A172 (cell line): ENCODE results near the gene CNTN5. TPM values are rescaled to one million over a fixed set of nuclear protein-coding genes. Genes with fewer than 3 reads are reported as not detected.
"Not testable (repeated sequence)": the region's sequence is repeated elsewhere in the genome, so short reads cannot be mapped to it uniquely, and the experiment has no call there.

Experiments used
- DNase-seq: peaks from one replicate; pipeline ENCODE4 v3.0.0-alpha.2; 2015; ENCODE audit warnings: low spot score
- total RNA-seq: library from RNA; depleted of rRNA; stranded (reverse); fragments of >200 nt; shearing (Covaris generic); gene quantifications from 2 replicates; pipeline ENCODE4 v1.2.3, GENCODE V29; 2014; rRNA removed

The CNTN5 gene
- 0.12 and 0.26 TPM in 2 replicates for total RNA-seq

- no peak for DNase-seq
Observed at GRCh38 chr11:99020352-99021225, at the start of gene CNTN5. TSS of gene CNTN5 (plus strand) at chr11:99020949.

DNA sequence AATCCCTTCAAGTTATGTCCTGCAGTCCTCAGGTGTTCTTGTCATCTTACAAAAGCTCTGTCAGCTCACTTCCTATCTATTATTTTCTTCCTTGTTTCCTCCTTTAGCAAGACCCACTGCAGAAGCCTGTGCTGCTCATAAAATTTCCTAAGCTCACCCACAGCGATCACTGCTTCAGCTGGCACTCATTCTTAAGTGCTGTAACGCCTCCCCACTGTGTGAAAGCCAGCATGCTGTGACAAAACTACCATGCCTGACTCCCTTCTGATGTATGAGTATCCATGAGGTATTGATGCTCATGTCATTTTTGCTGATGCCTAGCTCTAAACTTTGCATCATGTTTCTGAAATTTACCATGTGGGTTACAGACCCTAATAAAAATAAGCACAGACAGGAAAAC, 41.5 kb upstream of the CNTN5 start:
- no peak for DNase-seq

DNA sequence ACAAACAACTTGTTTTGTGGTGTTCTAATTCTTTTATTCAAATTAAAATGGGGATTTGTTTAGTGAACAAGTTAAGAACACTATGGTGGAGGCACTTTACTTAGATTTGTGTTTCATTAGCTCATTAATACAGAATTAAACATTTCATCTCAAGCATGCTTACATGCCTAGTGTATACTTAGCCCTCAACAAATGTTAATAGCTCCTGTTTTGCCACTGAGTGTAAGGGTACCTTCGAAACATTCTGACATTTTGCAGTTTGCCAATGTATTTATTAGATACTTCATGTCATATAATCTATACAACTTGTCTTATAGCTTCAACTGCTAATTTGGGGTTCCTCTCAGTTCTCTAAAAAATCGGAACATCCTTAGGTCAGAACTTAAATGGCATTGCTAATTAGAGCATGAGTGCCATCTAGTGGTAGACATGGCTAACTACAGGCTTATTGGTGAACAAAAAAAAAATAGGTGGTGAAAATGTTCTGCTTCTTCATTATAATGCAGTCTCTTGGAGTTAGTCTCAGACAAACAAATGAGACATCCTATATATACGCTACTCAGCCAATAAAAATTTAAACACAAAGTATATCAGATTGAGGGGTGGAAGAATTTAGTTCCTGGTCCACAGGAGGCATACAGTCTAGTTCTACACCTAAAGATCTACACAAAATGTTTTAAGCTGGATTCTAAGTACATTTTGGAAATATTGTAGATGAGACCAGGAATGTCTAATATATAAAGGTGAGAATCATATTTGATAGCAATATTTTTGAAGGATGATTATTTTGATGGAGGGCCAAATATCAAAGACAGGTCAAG, 4.9 kb upstream of the CNTN5 start:
- DNase-seq = peak; percentile 10

DNA sequence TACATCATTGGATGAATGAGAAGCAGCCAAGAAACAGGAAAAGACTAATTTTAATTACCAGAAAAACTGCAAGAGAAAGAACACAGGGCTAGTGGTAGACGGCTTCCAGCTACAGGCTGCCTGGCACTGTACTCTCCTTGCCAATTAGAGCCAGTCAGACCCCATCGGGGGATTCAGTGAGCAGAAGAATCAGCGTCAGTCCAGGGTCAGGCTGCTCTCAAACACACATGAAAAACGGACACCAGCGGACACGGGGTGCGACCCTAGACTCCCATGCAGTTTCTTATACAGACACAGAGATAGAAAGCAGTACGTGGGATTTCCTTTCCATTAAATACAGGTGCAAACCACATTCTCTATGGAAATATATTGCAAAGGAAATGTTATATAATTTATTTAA, 1.1 kb upstream of the CNTN5 start:
- no peak for DNase-seq

DNA sequence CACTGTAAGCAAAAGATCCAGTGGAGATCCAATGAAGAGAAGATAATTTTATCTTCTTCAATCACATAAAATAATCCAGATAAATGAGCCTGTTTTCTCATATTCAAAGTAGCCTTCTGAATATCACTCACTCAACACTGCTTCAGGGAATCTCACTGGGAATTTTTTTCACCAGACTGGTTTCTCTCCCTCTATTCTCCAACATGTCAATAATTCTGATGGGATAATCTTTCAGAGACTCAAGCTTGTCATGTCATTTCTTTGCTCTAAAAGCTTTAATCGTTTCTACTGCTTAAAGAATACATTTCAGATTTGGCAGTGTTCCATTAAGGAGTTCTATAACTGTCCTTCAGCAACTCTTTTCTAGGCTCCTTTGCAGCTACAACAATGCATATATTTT, 16.3 kb downstream of the CNTN5 start:
- DNase-seq = no peak

- no peak for DNase-seq
Observed at GRCh38 chr11:99063331-99063730, 42.6 kb downstream of the CNTN5 start.

- DNase-seq = no peak
Observed at GRCh38 chr11:99065121-99065520, 44.4 kb downstream of the CNTN5 start.

DNA sequence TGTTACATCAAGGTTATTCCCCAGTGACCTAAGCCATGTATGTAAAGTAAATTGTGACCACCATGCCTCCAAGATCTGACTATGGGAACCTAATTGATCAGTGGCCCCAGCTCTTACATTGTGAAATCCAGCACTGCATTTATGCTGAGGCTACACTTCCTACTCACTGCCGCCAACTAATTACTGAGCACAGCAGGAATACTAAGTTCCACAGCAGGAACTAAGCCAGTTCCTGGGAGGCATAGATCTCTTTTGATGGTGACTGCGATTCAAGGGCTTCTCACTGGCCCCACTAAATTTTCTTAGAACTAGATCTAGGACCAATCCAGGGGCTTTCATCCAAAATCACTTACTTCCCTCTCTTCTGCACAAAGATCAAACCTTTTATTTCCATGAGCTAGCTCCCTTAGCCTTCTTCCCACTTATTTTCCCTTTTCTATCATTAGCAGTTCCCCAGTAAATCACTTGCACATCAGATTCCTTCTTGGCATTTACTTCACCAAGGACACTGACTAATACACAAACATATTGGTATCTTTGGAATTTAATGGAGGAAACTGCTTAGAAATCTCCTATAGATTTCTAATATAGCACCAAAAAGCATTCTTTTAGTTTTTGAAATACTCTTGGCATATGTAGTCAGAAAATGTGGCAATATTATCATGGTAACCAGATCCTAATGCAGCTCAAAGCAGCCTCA, 46.0 kb downstream of the CNTN5 start:
- no peak for DNase-seq

GRCh38 chr11:99068832-99069231, 48.1 kb downstream of the CNTN5 start:
- peak; percentile 8 for DNase-seq

DNA sequence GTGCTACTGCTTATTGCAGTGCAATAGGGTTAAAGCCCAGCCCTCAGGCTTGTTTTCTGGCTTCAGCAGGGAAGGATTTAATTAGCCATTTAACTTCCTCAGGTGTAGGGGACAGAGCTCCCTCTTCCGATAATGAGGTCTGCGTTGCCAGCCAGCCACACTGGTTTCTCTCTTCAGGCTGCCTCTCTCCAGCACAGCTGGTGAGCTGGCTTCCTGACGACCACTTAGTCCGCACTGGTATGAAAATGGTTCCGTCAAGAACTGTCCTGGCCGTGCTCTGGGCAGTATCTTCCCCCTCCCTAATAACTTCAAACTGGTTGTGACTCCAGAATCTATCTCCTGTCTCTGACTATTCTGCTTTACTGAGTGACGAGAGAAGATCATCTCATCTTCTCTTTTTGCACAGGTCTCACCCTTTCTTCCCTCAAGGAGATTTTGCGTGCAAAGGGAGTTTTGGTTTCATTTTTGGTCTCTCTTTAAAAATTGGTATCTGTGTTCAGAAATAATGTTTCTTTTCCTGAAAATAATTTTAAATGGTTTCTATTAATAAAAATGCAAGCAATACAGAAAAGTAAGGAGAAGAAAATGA, 49.2 kb downstream of the CNTN5 start:
- DNase-seq = peak; percentile 40

DNA sequence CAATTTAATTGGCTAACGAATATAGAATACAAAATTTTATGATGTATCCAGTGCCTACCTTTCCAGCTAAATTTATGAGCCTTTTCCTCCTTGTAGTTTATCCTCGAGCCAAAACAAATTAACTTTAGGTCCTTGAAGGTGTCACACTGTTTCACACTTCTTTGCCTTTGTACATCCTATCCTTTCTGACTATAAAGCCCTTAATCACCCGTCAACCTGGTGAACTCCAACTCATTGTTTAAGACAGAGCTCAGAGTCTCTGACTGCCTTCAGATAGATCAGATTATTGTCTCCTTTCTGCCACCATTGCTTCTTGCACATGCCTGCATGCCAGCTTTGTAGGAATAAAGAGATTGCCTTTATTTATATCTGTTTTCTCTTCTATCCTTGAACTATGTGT, 58.8 kb downstream of the CNTN5 start:
- DNase-seq = no peak

- no peak for DNase-seq
Observed at GRCh38 chr11:99080154-99080553, 59.4 kb downstream of the CNTN5 start.

GRCh38 chr11:99098258-99098657, 77.5 kb downstream of the CNTN5 start:
- no peak for DNase-seq

- no peak for DNase-seq
Observed at GRCh38 chr11:99098751-99099150, 78.0 kb downstream of the CNTN5 start.

DNA sequence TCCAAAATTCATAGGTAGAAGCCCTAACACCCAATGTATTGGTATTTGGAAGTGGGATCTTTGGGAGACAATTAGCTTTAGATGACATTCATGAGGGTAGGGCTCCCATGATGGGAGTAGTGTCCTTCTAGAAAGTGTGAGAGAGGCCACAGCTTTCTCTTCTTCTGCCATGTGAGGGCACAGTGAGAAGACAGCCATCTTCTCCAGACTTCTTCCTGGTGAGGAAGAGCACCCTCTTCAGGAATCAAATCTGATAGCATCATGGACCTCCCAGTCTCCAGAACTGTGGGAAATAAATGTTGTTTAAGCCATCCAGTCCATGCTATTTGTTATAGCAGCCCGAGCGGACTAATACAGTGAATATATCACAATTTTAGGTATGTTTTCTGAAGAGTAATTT, 96.9 kb downstream of the CNTN5 start:
- no peak for DNase-seq

DNA sequence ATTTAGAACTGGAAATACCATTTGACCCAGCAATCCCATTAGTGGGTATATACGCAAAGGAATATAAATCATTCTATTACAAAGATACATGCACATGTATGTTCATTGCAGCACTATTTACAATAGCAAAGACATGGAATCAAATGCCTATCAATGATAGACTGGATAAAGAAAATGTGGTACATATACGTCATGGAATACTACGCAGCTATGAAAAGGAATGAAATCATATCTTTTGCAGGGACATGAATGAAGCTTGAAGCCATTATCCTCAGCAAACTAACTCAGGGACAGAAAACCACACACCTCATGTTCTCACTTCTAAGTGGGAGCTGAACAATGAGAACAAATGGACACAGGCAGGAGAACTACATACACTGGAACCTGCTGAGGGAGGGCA, 113.1 kb downstream of the CNTN5 start:
- not testable (repeated sequence) for DNase-seq

GRCh38 chr11:99135508-99135907, 114.8 kb downstream of the CNTN5 start:
- no peak for DNase-seq

- no peak for DNase-seq
Observed at GRCh38 chr11:99142237-99142636, 121.5 kb downstream of the CNTN5 start.

- DNase-seq = peak; percentile 0
Observed at GRCh38 chr11:99148352-99148751, 127.6 kb downstream of the CNTN5 start.

DNA sequence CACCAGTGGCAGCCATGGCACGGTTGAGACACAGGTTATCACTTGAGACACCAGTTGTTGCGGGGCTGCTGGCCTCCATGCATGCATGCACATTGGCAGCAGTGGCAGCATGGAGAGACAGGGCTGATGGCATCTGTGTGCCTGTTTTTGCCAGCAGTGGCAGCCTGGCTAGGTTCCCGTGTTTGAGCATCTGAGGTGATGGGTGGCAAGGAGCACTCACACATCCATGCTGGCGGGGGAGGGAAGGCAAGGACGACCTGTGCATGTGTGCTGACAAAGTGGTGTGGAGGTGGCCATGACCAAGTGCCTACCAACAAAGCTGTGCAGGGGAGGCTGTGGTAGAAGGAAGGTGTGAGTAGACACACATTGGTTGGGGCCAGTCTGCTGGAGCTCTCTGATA, 133.5 kb downstream of the CNTN5 start:
- DNase-seq = no peak

DNA sequence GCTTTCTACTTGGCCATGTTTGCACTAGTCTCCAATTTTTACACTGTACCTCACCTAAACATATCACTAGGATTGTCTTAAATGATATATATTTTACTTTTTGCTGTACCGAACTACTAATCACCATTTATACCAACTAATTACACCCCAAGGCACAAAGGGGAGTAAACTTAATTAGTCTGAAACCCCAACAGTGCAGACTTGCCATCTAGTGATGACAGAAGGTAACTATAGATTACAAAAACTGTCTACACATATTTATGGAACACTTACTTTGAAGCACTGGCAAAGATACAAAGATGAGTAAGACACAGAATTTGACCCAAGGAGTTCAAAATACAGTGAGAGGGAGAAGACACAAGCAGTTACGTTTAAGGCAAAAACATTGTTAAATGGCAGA, 139.7 kb downstream of the CNTN5 start:
- DNase-seq = no peak

DNA sequence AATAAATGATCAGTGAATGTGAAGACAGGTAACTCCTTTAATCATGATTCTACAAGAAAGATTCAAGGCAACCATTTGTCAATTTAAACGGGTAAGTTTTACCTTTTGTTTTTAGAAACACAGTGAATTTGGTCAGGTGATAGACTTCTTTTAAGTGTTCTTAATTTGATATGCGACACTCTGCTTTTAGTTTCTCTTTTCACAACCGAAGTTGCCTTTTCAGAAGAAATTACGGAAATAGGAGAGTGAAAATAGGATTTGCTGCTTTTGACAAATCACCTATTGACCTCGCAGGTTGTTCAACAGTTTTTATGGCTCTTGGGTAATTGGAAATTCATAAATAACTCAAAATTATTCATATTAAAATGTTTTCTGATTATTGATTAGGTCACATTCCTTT, 142.1 kb downstream of the CNTN5 start:
- no peak for DNase-seq
